Measurements from ENCODE around the gene PLSCR5.

PLSCR5 gene

DNA sequence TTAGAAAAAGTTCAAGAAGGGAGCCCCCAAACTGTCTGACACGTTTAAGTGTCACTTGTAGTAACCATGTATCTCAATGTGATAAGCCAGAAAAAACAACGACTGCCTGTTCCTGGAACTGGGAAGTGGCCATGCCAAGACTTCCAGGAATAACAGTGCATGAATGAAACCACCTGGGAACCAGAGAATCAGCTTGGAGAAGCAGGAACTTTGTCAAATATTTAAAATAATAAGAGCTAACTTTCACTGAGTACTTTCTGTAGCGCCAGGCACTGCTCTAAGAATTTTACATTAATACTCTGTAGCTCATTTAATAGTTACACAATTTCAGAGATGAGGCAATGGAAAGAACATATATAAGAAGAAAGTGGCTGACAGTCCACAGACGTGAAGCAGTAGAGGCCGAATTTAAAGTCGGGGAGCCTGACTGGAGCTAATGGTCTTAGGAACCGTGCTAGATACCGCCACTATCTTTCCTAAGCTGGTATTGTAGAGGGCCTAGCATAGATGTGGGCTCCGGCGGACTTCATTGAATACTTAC, 61.6 kb downstream of the PLSCR5 start:
- DNase-seq = no peak

DNA sequence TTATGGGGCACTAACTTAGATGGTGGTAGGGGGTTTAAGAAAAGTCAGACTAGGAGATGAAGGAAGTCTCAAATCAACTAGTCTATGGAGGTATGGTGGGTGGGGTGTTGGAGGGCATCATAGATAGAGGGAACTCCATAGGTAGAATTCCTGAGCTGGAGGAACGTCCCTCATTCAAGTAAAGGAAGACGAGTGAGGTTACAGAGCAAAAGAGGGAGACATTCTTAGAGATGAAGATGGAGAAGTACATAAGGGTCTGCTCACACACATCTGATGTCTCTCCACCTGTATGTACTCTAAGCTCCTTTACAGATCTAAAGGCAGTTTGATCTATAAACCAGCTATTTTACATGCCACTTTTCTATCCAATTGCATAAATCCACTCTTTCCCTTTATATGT, 62.2 kb downstream of the PLSCR5 start:
- DNase-seq = no peak

DNA sequence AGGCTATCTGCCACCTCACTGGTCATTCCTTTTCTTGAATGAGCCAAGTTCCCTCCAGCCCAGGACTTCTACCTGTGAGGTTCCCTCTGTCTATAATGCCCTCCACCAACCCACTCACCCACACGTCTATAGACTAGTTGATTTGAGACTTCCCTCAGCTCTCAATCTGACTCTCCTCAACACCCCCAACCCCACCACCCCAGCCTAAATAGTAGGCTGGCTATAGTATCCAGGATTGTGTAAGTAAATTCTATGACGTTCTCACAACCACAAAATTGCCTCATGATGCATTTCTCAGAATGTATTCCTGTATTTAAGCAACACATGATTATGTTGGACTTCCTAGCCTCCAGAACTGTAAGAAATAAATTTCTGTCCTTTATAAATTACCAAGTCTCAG, 63.0 kb downstream of the PLSCR5 start:
- no peak for DNase-seq

DNA sequence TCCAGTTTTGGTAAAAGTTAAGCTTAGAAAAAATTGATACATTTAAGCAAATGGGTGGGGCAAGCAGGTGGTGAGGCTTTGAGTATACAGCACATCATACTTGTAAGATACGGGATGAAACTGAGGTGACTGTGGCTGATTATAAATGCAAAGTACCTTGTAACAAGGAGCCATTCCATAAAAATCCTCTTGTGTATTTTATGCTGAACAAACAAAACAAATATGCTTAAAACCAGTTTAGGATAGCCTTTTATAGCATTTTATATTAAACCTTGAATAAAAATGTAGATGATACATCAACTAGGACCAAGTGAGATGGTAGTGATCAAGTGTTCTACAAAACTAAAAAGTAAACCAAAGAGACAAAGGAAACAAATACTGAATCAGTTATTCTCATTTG, 64.2 kb downstream of the PLSCR5 start:
- DNase-seq = no peak

DNA sequence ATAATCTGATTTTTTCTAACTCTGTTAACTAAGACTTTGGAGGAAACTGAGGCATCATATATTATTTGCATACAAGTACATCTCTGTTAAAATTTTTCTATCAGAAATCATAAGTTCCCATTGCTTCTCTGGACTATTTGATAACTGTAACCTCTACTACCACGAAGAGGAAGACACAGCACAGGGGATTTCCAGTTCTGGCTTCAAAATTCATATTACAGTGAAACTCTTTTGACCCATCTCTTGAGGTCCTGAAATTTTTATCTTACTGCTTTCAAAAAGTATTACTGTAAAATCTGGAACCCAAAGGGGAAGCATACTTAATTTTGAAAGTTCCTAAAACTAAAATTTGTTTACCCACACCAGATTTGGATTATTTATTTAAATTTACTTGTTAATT, 64.9 kb downstream of the PLSCR5 start:
- no peak for DNase-seq

DNA sequence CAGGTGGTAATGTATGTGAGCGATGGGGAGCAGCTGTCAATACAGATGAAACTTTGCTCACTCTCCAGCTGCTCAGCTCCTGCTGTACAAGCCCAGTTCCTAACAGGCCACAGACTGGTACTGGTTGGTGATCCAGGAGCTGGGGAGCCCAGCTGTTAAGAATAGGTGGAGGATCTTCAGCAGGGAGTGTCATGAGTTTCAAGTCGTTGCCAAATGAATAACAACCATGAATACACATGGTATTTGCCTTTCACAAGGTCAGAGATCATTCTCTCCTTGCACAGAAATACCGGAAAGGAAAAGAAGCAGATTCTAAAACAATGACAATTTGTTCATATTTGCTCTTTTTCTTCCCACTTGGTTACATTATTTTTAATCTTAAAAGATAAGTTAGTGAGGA, 65.8 kb downstream of the PLSCR5 start:
- no peak for DNase-seq

DNA sequence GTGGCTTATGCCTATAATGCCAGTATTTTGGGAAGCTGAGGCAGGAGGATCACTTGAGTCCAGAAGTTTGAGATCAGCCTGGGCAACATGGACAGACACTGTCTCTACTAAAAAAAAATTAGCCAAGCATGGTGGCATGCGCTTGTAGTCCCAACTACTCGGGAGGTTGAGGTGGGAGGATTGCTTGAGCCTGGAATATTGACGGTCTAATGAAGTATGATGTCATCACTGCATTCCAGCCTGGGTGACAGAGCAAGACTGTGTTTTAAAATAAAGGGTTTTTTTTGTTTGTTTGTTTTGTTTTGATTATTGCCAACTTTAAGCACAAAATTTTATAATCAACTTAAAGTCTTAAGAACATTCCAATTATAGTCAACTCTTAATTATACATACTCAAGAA, 67.5 kb downstream of the PLSCR5 start:
- DNase-seq = no peak

DNA sequence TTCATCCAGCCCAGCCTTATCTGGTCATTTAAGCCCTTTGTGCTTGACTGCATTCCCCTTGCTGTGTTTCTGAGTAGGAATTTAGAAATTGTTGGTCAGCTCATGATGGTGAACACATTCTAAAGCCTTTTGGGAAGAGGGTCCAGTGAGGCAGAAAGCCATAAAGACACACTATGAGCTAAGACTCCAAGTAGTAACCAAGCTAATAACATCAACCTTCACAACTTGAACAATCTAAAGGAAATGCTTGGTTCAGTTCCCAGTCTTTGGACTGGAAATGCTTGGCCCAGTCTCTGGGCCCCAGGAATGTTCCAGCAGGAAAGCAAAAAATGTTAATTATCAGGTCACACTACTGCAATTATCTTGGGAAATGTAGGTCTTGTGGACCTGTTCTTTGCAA, 68.5 kb downstream of the PLSCR5 start:
- DNase-seq = no peak
